ENCODE data around the gene CTRB1.

DNA sequence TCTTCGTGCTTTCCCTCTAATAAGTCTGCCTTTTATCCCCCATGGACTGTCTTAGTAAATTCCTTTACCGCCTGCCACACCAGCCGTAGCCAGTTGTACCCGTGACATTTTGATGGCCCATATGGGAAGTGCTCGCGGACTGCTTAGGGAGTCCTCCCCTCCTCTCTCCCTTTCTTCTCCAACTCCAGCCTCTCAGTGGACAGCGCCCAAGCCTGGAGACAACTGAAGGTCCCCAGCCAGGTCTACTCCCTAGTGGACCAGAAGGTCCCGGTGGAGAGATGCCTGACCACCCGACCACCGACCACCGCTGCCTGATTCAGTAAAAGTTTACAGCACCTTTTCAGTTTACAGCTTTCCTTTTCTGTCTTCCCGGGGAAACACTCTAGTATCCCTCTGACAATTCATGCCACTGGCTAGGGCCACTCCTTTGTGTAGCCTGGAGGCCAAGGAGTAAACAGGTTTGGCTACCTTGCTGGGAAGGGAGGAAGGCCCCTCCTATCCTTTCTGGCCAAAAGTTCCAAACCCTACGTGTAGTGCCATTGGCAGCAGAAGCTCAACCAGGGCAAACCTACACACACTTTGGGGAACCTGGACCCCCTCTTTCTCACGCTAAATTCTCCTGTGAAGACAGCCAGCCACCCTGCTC lies 29.8 kb upstream of the CTRB1 start:
- TF ChIP-seq TCF12 (IDR thresholded peaks at IDR 0.05) (no peak), TCF12 (CRISPR knock-in tag; IDR thresholded peaks at IDR 0.05) (no peak), FOXM1 (CRISPR knock-in tag; IDR thresholded peaks at IDR 0.05) (no peak), SNAI1 (CRISPR knock-in tag; IDR thresholded peaks at IDR 0.05; ENCODE audit: borderline replicate concordance) (no peak), MAFF (IDR thresholded peaks at IDR 0.05; ENCODE audit: low read depth, low read length) (no peak), NR3C1 (CRISPR knock-in tag; IDR thresholded peaks at IDR 0.05) (no peak), JUND (CRISPR knock-in tag; IDR thresholded peaks at IDR 0.05) (no peak), MAZ (IDR thresholded peaks at IDR 0.05; ENCODE audit: borderline replicate concordance, low read depth, low read length) (no peak), MAZ (CRISPR knock-in tag; IDR thresholded peaks at IDR 0.05; ENCODE audit: low read depth) (no peak)
- TF ChIP-seq, protein P1, sequence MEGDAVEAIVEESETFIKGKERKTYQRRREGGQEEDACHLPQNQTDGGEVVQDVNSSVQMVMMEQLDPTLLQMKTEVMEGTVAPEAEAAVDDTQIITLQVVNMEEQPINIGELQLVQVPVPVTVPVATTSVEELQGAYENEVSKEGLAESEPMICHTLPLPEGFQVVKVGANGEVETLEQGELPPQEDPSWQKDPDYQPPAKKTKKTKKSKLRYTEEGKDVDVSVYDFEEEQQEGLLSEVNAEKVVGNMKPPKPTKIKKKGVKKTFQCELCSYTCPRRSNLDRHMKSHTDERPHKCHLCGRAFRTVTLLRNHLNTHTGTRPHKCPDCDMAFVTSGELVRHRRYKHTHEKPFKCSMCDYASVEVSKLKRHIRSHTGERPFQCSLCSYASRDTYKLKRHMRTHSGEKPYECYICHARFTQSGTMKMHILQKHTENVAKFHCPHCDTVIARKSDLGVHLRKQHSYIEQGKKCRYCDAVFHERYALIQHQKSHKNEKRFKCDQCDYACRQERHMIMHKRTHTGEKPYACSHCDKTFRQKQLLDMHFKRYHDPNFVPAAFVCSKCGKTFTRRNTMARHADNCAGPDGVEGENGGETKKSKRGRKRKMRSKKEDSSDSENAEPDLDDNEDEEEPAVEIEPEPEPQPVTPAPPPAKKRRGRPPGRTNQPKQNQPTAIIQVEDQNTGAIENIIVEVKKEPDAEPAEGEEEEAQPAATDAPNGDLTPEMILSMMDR (CRISPR knock-in tag; IDR thresholded peaks at IDR 0.05) = no peak
- TF ChIP-seq, protein P2, sequence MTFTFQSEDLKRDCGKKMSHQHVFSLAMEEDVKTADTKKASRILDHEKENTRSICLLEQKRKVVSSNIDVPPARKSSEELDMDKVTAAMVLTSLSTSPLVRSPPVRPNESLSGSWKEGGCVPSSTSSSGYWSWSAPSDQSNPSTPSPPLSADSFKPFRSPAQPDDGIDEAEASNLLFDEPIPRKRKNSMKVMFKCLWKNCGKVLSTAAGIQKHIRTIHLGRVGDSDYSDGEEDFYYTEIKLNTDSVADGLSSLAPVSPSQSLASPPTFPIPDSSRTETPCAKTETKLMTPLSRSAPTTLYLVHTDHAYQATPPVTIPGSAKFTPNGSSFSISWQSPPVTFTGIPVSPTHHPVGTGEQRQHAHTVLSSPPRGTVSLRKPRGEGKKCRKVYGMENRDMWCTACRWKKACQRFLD (CRISPR knock-in tag; IDR thresholded peaks at IDR 0.05; ENCODE audit: borderline replicate concordance) = no peak
- TF ChIP-seq, protein P3, sequence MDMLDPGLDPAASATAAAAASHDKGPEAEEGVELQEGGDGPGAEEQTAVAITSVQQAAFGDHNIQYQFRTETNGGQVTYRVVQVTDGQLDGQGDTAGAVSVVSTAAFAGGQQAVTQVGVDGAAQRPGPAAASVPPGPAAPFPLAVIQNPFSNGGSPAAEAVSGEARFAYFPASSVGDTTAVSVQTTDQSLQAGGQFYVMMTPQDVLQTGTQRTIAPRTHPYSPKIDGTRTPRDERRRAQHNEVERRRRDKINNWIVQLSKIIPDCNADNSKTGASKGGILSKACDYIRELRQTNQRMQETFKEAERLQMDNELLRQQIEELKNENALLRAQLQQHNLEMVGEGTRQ (IDR thresholded peaks at IDR 0.05; ENCODE audit: low read depth, low read length) = no peak
- TF ChIP-seq, protein P3 (CRISPR knock-in tag; IDR thresholded peaks at IDR 0.05; ENCODE audit: borderline replicate concordance) = no peak
